C4-2B (cell line): ENCODE results near the gene CBLIF.

Source experiments
- H3K27ac ChIP-seq: fragments of 450-650 bp; 2 replicates; pipeline ENCODE4 v1.5.1; 2017
- ZFX ChIP-seq: fragments of 450-650 bp; IDR thresholded peaks from 2 replicates; pipeline ENCODE4 v1.6.1; 2017
- TF ChIP-seq, protein P1 (sequence below): fragments of 450-650 bp; conservative IDR thresholded peaks from 2 replicates; pipeline ENCODE4 v1.5.1; 2017; ENCODE audit warnings: mild to moderate bottlenecking

Gene CBLIF

DNA sequence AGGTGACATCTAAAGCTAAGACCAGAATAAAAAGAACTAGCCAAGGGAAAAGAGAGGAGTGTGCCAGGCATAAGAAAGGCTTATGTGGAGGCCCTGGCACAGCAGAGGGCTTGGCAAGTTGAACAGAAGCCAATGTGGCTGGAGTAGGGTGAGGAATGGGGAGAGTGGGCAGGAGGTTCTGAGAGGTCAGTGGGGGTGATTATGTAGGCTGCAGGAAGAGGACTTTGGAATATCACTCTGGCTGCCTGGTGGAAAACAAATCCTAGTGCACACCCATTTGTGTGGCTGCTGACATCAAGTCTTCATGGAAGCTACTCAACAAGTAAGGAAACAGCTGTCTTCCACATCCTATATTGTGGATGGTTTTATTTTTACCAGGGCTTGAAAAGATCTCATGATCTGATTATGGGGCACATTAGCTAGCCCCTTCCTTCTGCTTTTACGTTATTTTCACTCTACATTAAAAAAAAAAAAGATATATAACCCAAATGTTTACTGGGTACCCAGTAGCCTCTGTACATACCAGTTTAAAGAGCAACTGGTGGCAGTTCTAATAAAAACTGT is 38.2 kb downstream of the CBLIF start:
- TF ChIP-seq ZFX: no peak
- TF ChIP-seq, protein P1, sequence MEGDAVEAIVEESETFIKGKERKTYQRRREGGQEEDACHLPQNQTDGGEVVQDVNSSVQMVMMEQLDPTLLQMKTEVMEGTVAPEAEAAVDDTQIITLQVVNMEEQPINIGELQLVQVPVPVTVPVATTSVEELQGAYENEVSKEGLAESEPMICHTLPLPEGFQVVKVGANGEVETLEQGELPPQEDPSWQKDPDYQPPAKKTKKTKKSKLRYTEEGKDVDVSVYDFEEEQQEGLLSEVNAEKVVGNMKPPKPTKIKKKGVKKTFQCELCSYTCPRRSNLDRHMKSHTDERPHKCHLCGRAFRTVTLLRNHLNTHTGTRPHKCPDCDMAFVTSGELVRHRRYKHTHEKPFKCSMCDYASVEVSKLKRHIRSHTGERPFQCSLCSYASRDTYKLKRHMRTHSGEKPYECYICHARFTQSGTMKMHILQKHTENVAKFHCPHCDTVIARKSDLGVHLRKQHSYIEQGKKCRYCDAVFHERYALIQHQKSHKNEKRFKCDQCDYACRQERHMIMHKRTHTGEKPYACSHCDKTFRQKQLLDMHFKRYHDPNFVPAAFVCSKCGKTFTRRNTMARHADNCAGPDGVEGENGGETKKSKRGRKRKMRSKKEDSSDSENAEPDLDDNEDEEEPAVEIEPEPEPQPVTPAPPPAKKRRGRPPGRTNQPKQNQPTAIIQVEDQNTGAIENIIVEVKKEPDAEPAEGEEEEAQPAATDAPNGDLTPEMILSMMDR: no peak
- no peak overlapping the region for H3K27ac ChIP-seq

DNA sequence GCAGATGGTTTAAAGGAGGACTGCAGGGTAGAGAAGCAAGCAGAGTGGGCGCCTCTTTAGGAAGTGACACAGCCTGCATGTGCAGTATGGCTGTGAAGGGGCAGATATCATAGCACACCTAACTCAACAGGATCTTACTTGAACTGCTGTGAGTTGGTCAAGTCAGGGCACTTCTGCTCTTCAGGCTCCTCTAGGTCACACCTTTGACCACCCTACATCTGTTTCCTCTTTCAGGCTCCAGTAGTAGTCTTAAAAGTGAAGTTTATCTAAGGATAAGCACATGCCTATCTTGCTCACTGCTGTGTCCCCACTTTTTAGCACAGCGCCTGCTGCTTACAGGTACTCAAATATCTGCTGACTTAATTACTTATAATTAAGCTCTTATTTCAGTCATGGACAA is 41.2 kb downstream of the CBLIF start:
- H3K27ac ChIP-seq: no peak overlapping the region
- TF ChIP-seq ZFX: no peak
- TF ChIP-seq, protein P1: no peak

DNA sequence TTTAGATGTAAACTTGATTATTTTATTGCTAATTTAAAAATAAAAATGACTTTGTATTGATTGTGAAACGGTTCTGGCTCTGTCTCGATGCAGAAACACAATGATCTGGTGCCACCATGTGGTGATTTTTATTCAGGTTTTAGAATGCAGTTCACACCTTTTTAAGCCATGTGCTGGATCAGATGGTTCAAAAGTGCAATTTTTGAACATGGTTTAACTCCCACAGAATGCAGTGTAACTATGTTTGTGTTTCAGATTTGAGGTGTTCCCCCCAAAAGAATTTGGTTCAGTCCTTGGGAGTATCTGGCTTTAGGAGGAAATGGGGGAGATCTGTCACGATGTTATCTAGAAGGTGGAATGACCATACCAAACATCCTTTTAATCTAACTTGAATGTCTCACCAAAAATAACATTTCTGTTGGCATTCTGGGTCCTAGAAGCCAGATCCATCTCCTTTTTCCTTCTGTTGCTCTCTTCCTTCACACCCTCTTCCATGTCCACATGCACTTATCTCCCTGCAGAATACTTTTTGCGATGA is 42.6 kb downstream of the CBLIF start:
- no peak overlapping the region for H3K27ac ChIP-seq
- TF ChIP-seq, protein P1: peak; percentile 80
- TF ChIP-seq ZFX: no peak

- TF ChIP-seq, protein P1: no peak
- TF ChIP-seq ZFX: no peak
- H3K27ac ChIP-seq: peak overlapping the region; percentile 28; the same call in 1 of the 2 replicates
These were observed 43.2 kb downstream of the CBLIF start for GRCh38 chr11:59801981-59802638.

DNA sequence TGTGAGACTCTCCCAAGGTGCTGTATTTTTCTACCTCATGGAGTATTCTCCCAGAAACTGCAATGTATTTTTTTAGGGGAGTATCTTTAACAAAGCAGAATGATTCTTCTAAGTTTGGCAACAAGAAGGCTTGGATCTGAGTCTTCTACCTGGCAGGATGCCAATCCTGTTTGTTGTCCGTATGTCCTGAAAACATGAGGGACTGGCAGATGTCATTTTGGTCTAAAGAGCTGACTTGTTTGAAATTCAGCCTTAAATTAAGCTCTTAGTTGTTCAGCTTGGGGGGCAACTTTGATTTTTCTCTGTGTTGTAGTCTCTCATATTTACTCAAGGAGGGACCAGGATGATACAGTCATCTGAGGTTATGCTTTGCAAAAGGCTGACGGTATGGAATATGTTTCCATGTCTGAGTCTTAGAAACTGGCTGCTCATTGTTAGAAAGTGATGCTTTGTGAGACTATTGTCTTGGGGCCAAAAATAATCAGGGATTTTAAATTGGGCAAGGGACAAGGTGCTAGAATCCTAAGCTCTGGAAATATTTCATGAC is 44.1 kb downstream of the CBLIF start:
- no peak for TF ChIP-seq ZFX
- TF ChIP-seq, protein P1: no peak
- H3K27ac ChIP-seq: no peak overlapping the region

DNA sequence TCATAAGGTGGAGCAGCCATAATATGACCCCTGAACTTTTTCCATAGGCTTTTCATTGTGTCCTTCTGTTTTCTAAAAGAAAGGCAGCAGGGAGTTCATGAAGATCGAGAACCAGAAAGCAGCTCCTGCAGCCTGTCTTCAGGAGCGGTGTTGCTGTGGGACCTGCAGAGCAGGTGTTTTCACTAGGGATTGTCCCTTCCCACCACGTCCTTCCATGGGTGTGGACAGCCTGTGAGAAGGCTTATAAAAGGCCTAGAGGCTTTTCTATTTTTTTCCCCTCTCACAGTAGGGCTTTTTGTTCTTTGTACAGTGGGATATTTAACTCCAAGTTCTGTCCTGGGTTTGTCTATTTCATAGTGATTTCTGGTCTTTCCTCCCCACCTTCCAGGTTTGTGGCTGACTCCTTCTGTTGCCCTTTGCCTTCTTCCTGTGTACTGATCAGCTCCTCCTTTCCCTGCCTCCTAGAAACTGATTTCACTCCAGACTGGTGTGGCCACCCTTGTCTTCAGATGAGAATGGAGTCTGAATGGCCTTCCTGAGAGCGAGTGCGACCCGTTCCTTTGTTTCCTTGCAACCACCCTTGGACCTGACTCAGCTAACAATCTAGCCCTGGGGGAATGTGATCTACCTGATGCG is 44.8 kb downstream of the CBLIF start:
- no peak overlapping the region for H3K27ac ChIP-seq

More for the DNA sequence above, 44.8 kb downstream of the CBLIF start:
- TF ChIP-seq, protein P1: no peak
- TF ChIP-seq ZFX: no peak
